ENCODE measurements around the gene SLC2A4. TPM values are rescaled to one million over a fixed set of nuclear protein-coding genes. Genes with fewer than 3 reads are reported as not detected.

Gene SLC2A4
- total and polyA plus RNA-seq, 12 donors: 41.8 to 186 (median 174) TPM

DNA sequence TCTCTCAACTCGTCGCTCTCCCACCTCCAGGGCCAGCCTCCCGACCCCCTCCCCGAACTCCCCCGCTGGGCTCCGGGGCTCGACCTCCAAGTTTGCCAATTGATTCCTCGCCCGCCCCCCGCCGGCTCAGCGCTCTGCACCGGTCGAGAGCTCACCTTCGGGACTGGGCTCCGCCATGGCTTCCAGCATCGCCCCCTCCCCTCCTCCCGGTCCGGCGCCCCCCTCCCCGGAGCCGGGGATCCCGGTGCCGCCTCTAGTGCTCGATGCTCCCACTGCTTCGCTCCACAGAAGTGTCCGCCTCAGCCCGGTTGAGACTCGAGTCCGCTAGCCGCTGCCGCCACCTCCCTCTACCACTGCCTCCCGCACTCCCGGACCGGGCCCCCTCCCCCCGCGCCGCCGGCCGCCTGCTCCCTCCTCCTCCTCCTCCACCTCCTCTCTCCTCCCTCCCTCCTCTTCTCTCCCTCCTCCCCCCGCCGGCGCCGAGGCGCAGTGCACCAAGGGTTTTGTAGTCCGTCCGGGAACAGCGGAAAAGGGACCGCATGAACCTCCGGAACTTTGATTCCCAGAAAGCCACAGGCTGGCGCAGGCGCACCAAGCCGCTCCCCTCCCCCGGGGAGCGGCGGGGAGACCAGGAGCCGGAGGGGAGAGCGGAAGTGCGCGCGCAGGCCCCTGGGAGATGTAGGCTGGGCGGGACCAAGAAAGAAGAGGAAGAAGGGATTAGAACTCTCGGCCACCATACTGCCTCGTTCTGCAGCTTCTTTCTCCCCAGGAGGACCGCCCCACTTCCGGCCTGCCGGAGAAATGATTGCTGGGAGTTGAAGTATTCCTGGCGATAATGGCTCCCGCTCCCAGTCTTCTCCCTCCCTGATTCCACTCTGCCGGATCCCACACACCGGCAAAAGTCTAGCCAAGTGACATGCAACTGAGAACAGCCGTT lies 42.2 kb upstream of the SLC2A4 start, which contains the start of gene PHF23:
TSS of gene PHF23 (minus strand) at position 367 of the 937 bp plus-strand sequence. CDS start at position 189, 178 bp downstream.
- intact Hi-C loops (cut with DNase I): loop anchor here in 2 of 10 donors (2.0 to 5.0 kb wide), 3 partner anchors 21 to 68 kb away; partner anchors contain the start of genes ACADVL (in 1 of the 2), DLG4 (in 1 of the 2) and EIF5A (in 1 of the 2)

DNA sequence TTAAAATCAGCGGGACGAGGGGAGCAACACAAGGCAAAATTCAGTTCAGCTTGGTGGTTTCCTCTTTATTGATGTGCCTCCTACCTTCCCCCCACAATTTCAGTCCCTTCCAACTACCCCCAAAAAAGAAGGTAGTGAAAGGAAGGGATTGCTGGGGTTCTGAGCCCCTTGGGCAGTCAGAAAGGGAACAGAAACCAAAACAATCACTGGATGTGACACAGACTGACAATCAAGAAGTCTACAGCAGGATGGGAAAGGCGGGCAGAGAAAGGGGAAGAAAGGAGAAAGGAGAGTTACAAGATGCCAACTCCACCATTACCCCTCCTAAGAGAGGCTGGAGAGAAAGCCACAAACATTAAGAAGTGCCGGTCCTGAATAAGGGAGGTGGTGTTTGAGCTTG lies 41.1 kb upstream of the SLC2A4 start:
- Histone ChIP-seq H3K36me3 (peaks cover 0 to 50% (median 6%) of the 10 kb centered on the region in 9 donors), H3K27ac (peak overlapping the region in 8 of 10 donors; percentile 88 to 100 (median 94)), H3K9me3 (no peaks in the 10 kb centered on the region), H3K27me3 (no peaks in the 10 kb centered on the region), H3K4me1 (peaks cover 14 to 47% (median 38%) of the 10 kb centered on the region in 9 donors), H3K4me3 (peak overlapping the region in 7 of 10 donors; percentile 25 to 97 (median 86))
- intact Hi-C loops (cut with DNase I): loop anchor here in 1 of 10 donors (5.0 kb wide), 1 partner anchor 67 kb away; the partner anchor contains the start of gene EIF5A
- ATAC-seq: no peak
- TF ChIP-seq, protein P1, sequence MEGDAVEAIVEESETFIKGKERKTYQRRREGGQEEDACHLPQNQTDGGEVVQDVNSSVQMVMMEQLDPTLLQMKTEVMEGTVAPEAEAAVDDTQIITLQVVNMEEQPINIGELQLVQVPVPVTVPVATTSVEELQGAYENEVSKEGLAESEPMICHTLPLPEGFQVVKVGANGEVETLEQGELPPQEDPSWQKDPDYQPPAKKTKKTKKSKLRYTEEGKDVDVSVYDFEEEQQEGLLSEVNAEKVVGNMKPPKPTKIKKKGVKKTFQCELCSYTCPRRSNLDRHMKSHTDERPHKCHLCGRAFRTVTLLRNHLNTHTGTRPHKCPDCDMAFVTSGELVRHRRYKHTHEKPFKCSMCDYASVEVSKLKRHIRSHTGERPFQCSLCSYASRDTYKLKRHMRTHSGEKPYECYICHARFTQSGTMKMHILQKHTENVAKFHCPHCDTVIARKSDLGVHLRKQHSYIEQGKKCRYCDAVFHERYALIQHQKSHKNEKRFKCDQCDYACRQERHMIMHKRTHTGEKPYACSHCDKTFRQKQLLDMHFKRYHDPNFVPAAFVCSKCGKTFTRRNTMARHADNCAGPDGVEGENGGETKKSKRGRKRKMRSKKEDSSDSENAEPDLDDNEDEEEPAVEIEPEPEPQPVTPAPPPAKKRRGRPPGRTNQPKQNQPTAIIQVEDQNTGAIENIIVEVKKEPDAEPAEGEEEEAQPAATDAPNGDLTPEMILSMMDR (IDR thresholded peaks at IDR 0.05): no peak
- DNase-seq: no peak
- WGBS, 2 donors: 67 to 74% methylated on average over 4 of the region's 4 CpGs

More for the DNA sequence above, 42.2 kb upstream of the SLC2A4 start, which contains the start of gene PHF23:
- TF ChIP-seq, protein P1 (IDR thresholded peaks at IDR 0.05): no peak
- Histone ChIP-seq H3K4me3 (peak within 1 kb of the TSS; percentile 86 to 99 (median 96)), H3K4me1 (peaks cover 14 to 56% (median 44%) of the 10 kb centered on the region in 9 donors), H3K27me3 (no peaks in the 10 kb centered on the region), H3K36me3 (peaks cover 0 to 44% (median under 1%) of the 10 kb centered on the region in 9 donors), H3K27ac (peak within 1 kb of the TSS; percentile 76 to 100 (median 96)), H3K9me3 (no peaks in the 10 kb centered on the region)
- peak; percentile 75 to 88 (median 82) for ATAC-seq
- peak; percentile 99 for DNase-seq
- WGBS, 2 donors: 1% methylated on average over 62 to 72 of the region's 72 CpGs

DNA sequence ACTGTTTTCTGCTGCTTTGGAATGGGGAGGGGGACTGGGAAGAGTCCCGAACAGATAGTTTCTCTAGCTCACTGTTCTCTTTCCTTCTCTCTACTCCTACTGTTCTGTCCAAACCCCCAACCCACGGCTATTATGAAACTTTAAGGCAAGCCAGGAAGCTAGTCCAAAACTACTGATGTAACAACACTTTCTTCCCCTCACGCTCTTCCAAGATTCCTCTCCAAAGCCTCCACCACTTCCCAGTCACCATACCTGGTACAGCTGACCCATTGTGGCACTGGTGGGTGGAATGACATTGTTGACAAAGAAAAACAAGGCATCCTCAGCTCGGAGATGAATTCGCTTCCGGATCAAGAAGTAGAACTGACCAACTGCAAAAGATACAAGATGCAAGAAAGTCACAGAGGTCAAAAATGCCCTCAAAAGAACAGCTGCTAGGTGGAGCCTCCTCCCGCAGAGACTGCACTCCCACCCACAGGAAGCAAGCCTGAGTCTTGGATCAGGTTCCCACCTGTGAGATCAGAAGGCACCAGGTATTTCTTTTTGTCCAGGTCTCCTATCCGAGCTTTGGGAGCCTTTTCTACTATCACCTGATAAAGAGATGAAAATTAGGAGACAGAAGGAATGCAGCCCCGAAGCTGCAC lies 40.3 kb upstream of the SLC2A4 start:
- H3K36me3 ChIP-seq: peaks cover 0 to 50% (median 14%) of the 10 kb centered on the region in 9 donors
- H3K27ac ChIP-seq: peak overlapping the region; percentile 88 to 100 (median 96)
- DNase-seq (no peak), ATAC-seq (no peak)
- TF ChIP-seq, protein P1 (IDR thresholded peaks at IDR 0.05): no peak
- intact Hi-C loops (cut with DNase I): loop anchor here in 1 of 10 donors (5.0 kb wide), 1 partner anchor 66 kb away; the partner anchor contains the start of gene EIF5A
- 30 to 36% methylated on average over 9 of the region's 9 CpGs for WGBS, 2 donors
- H3K4me3 ChIP-seq: peak overlapping the region; percentile 68 to 97 (median 84)
- H3K27me3 ChIP-seq: no peaks in the 10 kb centered on the region
- H3K4me1 ChIP-seq: peaks cover 14 to 42% (median 38%) of the 10 kb centered on the region in 9 donors
- H3K9me3 ChIP-seq: no peaks in the 10 kb centered on the region

Data from heart right ventricle (tissue), 16 donors.